ENCODE results near the gene MRPS9. TPM values are rescaled to one million over a fixed set of nuclear protein-coding genes. Genes with fewer than 3 reads are reported as not detected.

Gene MRPS9
- 23.1 and 23.9 TPM in 2 replicates for total RNA-seq

GRCh38 chr2:105037572-105038382, at the start of gene MRPS9:
TSS of gene MRPS9 (plus strand) at chr2:105038069. CDS start at chr2:105038093, 24 bp downstream.

Other genes with a start within 250 kb of the MRPS9 start
- not detected in 2 replicates for gene POU3F3, start 184.0 kb upstream of the MRPS9 start, total RNA-seq
- gene GPR45, start 203.7 kb downstream of the MRPS9 start, total RNA-seq = not detected in 2 replicates